Endometrial microvascular endothelial cells (primary cell): ENCODE data around the gene OLFM2. TPM values are rescaled to one million over a fixed set of nuclear protein-coding genes. Genes with fewer than 3 reads are reported as not detected.

Experiments
- in situ Hi-C: cut with HindIII; loops from 2 replicates; pipeline ENCODE4 v1.10.0; 2017; ENCODE audit warnings: low sequenced_read_pairs, low pct_unique_long_range_greater_than_20kb; ENCODE audit errors: inconsistent ontology term
- total RNA-seq: library from RNA; depleted of rRNA; stranded (reverse); fragments of >200 nt; gene quantifications from one replicate; pipeline ENCODE4 v1.2.3, GENCODE V29; 2015; ENCODE audit errors: inconsistent ontology term

The OLFM2 gene
- total RNA-seq, 1 donor from 2014 or later, result not detected

- in situ Hi-C loops, result no loop called here
Measured at GRCh38 chr19:9875031-9875627, 61.2 kb downstream of the OLFM2 start.

- in situ Hi-C loops, result no loop called here
Measured at GRCh38 chr19:9872618-9873242, 63.6 kb downstream of the OLFM2 start.

DNA sequence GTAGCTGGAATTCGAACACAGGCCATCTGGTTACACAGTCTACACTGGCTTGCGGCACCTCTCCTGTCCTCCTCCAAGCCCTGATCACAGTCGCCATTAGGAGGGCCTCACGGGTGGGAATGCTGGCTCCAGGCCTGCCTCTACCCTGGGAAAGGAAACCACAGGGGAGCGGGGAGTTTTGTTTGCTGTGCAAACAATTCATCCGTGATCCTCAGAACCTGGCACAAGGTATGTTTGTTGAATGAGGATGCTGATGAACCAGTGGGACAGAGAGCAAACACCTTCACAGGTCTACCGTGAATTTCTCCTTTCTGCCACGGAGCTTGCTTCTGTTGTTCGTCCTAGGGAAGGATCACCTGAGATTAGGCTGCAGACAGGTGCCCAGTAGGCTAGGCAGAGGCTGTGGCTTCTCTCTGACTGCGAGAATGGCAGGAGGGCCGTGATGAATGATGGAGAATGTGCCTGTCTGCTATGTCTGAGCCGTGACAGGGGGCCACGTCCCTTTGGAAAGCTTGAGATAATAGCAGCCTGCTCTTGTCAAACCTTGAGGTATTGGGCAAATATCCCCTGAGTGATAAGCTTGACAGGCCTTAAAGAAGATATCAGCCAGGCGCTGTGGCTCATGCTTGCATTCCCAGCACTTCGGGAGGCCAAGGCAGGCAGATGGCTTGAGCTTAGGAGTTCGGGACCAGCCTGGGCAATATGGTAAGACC is 64.5 kb downstream of the OLFM2 start:
- in situ Hi-C loops, result no loop called here

DNA sequence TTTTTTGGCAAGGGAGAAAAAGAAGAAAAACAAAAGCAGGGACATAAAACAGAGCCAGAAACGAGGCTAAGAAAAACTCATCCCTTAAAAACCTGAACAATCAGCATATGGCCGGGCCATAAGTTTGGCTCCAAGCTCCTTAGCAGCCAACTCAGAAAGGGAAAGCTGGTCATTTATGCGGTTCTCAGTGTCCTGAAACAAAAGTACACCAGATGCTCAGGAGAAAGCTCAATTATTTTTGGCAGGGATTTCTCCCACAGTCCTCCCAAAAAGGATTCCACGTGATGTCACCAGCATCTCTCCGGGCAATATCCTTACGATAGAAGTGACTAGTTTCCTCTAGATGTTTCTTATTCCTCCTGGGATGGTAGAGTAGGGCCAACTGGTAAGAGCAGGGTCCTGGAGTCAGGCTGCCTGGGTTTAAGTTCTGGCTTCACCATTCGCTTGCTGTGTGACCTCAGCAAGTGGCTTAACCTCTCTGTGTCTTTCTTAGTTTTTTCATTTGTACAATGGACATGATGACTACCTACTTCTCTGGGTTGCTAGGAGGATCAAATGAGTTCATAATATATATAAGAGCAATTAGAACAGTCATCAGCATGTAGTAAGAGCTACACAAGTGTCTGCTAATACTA is 67.2 kb downstream of the OLFM2 start:
- in situ Hi-C loops, result no loop called here

- in situ Hi-C loops, result no loop called here
Measured at GRCh38 chr19:9865732-9866501, 70.4 kb downstream of the OLFM2 start.

GRCh38 chr19:9863759-9864158 is 72.6 kb downstream of the OLFM2 start:
- in situ Hi-C loops, result no loop called here

GRCh38 chr19:9862938-9863337 is 73.4 kb downstream of the OLFM2 start:
- in situ Hi-C loops, result no loop called here

DNA sequence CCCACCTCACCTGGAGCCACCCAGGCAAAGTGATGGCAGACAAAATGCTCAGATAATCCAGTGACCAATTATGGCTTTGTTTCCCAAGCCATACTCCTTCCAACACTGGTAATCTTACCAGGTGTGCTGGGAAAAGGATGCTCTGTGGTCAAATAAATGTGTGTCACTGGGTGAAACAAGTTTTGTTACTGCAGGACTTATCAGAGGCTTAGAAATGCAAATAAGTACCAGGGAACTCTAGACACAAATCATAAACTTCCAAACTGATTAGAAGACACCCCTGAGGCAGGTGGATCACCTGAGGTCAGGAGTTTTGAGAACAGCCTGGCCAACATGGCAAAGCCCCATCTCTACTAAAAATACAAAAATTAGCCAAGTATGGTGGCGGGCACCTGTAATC is 74.8 kb downstream of the OLFM2 start:
- in situ Hi-C loops, result no loop called here

GRCh38 chr19:9860407-9860806 is 75.9 kb downstream of the OLFM2 start:
- in situ Hi-C loops, result no loop called here

- in situ Hi-C loops, result no loop called here
Measured at GRCh38 chr19:9858766-9859165, 77.5 kb downstream of the OLFM2 start.

DNA sequence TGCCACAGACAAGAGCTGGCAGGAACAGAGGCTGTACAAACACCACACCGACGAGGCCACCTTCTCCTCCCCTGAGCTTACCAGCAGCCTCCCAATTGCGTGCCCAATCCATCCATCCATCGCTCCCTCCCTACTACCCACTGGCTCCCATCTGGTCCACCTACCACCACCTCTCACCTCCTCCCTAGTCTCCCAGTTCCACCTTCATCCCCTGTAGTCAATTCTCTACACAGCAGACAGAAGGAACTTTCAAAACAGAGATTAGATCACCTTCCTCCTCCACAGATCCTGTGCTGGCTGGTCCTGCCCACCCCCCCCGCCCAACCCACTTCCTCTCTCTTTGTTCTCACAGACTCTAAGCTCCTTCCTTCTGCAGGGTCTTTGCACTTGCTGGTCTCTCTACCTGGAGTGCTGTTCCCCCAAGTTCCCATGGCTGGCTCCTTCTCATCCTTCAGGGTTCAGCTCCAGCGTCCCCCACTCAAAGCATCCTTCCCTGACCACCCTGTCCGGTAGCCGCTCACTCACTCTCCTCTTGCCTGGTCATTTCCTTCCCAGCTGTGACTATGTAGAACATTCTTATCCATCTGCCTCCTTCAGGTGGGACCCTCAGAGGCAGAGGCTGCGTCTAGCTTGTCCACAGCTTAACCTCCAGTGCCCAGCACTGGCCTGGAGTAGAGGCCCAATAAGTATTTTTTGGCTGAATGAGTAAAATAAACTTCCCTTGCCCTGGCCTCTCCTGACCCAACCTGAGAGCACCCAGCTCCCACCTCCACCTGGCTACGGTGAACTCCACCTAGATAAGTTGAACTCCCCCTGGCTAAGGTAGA is 78.2 kb downstream of the OLFM2 start:
- in situ Hi-C loops, result no loop called here

DNA sequence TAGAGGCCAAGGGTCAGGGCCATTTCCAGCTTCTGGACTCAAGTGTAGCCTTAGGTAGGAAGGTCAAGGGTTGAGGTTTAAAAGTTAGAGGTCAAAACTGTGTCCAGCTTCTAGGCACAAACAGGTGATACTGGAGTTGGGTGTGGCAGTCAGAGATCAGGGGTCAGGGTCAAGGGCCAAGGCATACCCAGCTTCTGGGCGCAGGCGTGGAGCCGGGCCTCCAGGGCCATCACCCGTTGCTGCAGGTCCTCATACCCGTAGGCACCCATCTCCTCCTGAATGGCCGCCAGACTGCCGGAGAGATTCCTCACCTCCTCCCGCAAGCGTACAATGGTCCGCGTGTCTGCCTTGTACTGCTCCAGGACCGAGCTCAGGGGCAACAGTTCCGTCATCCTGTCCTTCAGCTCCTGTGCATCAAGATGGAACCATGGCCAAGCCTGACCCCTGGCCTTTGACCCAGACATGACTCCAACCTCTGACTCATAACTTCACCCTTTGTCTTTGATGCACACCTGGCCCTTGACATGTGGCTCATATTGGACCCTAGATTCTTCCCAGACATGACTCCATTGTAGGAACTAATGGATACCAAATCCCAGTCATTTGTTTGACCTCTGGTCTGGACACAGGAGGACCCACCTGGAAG is 79.1 kb downstream of the OLFM2 start:
- in situ Hi-C loops, result no loop called here

DNA sequence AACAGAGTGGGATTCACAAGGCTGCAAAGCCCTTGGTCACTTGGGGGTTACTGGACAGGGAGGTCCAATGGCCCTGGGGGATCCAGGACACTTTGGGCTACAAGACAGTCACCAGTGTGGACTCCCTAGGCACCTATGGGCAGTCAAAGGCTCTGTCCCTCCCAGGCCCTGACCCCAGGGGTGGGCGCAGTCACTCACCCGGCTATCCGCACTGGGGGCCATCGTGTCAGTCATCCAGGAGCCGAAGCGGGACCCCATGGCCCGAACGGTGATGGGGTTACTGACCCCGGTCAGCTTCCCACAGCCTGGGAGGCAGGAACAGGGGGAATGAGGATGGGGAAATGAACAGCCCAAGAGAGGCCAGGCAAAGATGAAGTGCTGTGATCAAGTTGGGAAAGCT is 79.7 kb downstream of the OLFM2 start:
- in situ Hi-C loops, result no loop called here

- in situ Hi-C loops, result no loop called here
Measured at GRCh38 chr19:9854282-9854846, 82.0 kb downstream of the OLFM2 start.

DNA sequence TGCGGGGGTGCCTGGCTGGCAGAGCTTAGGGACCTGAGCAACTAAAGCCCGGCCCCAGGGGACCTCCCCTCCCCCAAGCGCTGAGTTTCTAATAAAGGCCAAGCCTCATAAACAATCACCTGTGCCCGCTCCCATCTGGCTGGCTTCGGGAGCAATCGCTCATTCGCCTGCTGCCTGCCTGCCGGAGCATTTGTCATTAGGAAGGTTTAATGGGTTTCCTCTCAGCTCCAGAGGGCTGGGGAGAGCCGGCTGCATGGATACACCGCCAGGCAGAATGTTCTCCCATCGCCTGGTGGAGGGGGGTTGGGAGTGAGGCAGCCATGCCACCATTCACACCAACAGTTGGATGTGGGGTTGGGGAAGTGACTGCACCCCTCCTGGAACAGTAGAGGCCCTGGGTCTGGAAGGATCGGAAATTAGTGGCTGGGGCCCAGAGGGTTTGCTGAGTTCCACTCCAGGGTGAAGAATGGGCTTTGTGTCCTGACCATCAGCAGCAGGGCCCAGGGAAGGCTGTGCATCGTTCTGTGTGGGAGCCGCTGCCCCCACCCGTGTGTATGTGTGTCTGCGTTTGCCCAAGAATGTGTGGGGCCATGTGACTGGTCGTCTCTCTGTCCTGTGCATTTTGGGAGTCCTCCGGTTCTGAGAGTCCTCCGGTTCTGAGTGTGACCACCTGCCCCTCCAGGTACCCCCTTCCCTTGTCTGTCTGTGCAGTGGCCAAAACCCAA is 85.9 kb downstream of the OLFM2 start:
- in situ Hi-C loops, result no loop called here

DNA sequence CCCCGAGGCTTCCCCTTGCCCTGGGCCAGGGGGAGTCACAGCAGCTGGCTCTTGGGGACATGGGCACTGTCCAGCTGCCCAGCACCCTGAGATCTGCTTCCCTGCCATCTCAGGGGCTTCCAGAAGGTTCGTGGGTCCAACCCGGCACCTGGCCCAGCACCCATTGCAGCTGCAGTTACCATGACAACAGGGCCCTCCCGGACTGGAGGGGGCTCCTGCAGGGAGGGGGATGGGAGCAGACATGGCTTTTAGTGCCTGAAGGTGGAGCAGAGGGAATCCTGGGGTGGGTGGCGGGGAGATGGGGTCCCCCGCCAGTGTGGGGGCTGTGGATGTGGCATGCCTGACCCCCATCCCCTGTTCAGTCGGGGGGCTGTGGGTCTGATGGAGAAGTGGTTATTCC is 86.5 kb downstream of the OLFM2 start:
- in situ Hi-C loops, result no loop called here

DNA sequence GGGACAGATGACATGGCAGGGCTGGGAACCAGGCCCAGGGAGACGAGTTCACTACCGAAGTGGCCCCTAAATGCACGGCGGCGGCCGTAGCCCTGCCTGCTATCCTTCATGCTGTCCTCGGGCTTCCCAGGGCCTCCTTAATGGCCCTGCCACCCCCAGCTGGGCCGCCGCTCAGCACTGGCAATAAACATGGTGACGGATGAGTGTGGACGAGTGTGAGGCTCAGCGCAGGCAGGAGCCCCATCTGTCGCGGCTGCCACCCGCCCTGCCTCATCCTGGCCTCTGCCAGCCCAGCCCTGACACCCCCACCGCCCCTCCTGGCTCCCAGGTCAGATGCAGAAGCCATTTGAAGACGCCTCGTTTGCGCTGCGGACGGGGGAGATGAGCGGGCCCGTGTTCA is 87.6 kb downstream of the OLFM2 start:
- in situ Hi-C loops, result no loop called here
